ENCODE results near the gene HS3ST3B1. TPM values are rescaled to one million over a fixed set of nuclear protein-coding genes. Genes with fewer than 3 reads are reported as not detected.

HS3ST3B1 gene
- total RNA-seq, 3 donors from 2014 or later, result 0.96 to 3.6 (median 2.8) TPM

- TF ChIP-seq POLR2A (IDR thresholded peaks at IDR 0.05), result no peak
- TF ChIP-seq CTCF (IDR thresholded peaks at IDR 0.05), result no peak
- TF ChIP-seq POLR2AphosphoS5 (IDR thresholded peaks at IDR 0.05), result no peak
- Histone ChIP-seq H3K27me3 (peaks cover 2 to 10% of the 10 kb centered on the region in 2 donors), H3K9me3 (no peaks in the 10 kb centered on the region), H3K4me1 (peaks cover 0 to 6% of the 10 kb centered on the region in 2 donors), H3K4me3 (no peak overlapping the region), H3K27ac (no peak overlapping the region), H3K36me3 (no peaks in the 10 kb centered on the region)
- intact Hi-C loops (cut with DNase I; ENCODE audit: low total_unique reads), result loop anchor here (10.0 kb wide), 1 partner anchor 701 kb away; the partner anchor contains the start of gene HS3ST3A1
- no peak for DNase-seq (ENCODE audit: low spot score in 2 of 2)
Measured at GRCh38 chr17:14305785-14306496, 5.1 kb downstream of the HS3ST3B1 start.

- TF ChIP-seq CTCF (IDR thresholded peaks at IDR 0.05) (no peak), POLR2AphosphoS5 (IDR thresholded peaks at IDR 0.05) (no peak), POLR2A (IDR thresholded peaks at IDR 0.05) (no peak)
- no peaks in the 10 kb centered on the region for H3K9me3 ChIP-seq
- peaks cover 0 to 2% of the 10 kb centered on the region in 2 donors for H3K4me1 ChIP-seq
- DNase-seq (ENCODE audit: low spot score in 2 of 2), result no peak
- no peak overlapping the region for H3K27ac ChIP-seq
- peaks cover 2 to 10% of the 10 kb centered on the region in 2 donors for H3K27me3 ChIP-seq
- H3K36me3 ChIP-seq, result no peaks in the 10 kb centered on the region
- no peak overlapping the region for H3K4me3 ChIP-seq
- intact Hi-C loops (cut with DNase I; ENCODE audit: low total_unique reads), result loop anchor here (10.0 kb wide), 1 partner anchor 702 kb away; the partner anchor contains the start of gene HS3ST3A1
Measured at GRCh38 chr17:14306596-14306995, 5.7 kb downstream of the HS3ST3B1 start.

GRCh38 chr17:14307560-14308024, 6.7 kb downstream of the HS3ST3B1 start:
- Histone ChIP-seq H3K4me1 (no peaks in the 10 kb centered on the region), H3K27ac (no peak overlapping the region), H3K9me3 (no peaks in the 10 kb centered on the region), H3K27me3 (peaks cover 2 to 10% of the 10 kb centered on the region in 2 donors), H3K36me3 (no peaks in the 10 kb centered on the region), H3K4me3 (no peak overlapping the region)
- TF ChIP-seq POLR2AphosphoS5 (IDR thresholded peaks at IDR 0.05) (no peak), CTCF (IDR thresholded peaks at IDR 0.05) (no peak), POLR2A (IDR thresholded peaks at IDR 0.05) (no peak)
- intact Hi-C loops (cut with DNase I; ENCODE audit: low total_unique reads), result loop anchor here (10.0 kb wide), 1 partner anchor 703 kb away; the partner anchor contains the start of gene HS3ST3A1
- DNase-seq (ENCODE audit: low spot score in 2 of 2), result no peak

GRCh38 chr17:14308636-14308964, 7.7 kb downstream of the HS3ST3B1 start:
- DNase-seq (ENCODE audit: low spot score in 2 of 2), result no peak
- TF ChIP-seq POLR2A (IDR thresholded peaks at IDR 0.05) (no peak), POLR2AphosphoS5 (IDR thresholded peaks at IDR 0.05) (no peak), CTCF (IDR thresholded peaks at IDR 0.05) (no peak)
- H3K27ac ChIP-seq, result peak overlapping the region; percentile 61 to 81
- H3K4me1 ChIP-seq, result no peaks in the 10 kb centered on the region
- intact Hi-C loops (cut with DNase I; ENCODE audit: low total_unique reads), result loop anchor here (10.0 kb wide), 1 partner anchor 704 kb away; the partner anchor contains the start of gene HS3ST3A1
- H3K27me3 ChIP-seq, result peaks cover 2 to 6% of the 10 kb centered on the region in 2 donors
- H3K36me3 ChIP-seq, result no peaks in the 10 kb centered on the region
- peak overlapping the region in 2 of 3 donors; percentile 67 to 85 for H3K4me3 ChIP-seq
- H3K9me3 ChIP-seq, result no peaks in the 10 kb centered on the region

Measured in breast epithelium (tissue), 4 donors.